GM18517 (cell line): ENCODE data around the gene AGFG2.

Source experiments
- ATAC-seq: cut with Tn5 transposase; IDR thresholded peaks from one replicate; pipeline ENCODE4 v1.9.1; 2021; ENCODE audit warnings: mild to moderate bottlenecking, moderate library complexity; ENCODE audit not compliant: unreplicated experiment

AGFG2 gene

GRCh38 chr7:100609958-100610357 is 71.0 kb downstream of the AGFG2 start:
- no peak for ATAC-seq

DNA sequence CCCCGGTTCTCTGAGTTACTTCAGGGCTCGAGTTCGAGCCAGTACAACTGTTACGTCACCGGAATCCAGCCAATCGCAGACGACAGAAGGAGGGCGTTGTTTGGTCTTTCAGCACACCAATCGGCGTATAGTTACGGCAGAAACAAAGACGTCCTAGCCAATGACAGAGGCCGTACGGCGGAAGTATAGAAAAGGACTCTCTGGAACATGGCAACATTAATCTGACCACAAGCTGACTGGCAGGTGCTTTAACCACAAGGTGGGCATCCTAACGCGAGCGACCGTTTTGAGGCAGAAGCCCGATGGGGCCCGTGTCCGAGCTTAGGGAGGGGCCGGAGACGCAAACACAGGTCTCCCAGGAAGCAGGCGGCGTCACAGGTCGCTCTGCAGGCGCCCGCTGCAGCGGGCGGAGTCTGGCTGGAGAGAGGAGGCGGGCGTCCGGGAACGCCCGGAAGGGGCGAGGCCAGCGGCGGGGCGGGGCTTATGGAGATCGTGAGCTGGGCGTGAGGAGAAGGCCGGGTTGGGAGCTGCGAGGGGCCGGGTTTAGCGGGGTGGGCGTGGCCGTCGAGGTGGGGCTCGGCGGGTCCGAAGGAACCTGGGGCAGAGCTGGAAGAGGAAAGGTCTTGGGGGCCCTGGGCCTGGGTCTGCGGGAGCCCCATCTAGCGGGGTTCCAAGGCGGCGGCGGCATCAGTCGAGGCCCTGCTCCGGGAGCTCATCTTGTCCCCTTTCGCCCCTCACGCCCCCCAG is 73.2 kb downstream of the AGFG2 start, which contains the start of gene MOSPD3:
MOSPD3 (plus strand) TSS at position 558 of the 747 bp plus-strand sequence. CDS start 252 bp downstream, outside the sequence.
- peak; percentile 94 for ATAC-seq

- ATAC-seq, result no peak
Measured at GRCh38 chr7:100612730-100613390, 73.9 kb downstream of the AGFG2 start.

GRCh38 chr7:100613412-100614175 is 74.6 kb downstream of the AGFG2 start:
- no peak for ATAC-seq

- no peak for ATAC-seq
Measured at GRCh38 chr7:100614308-100614861, 75.4 kb downstream of the AGFG2 start.
